DMS153 treated with DMSO at 0.1 percent for 48 hours (cell line): ENCODE results near the gene ORC3.
"Not testable (repeated sequence)": the region's sequence is repeated elsewhere in the genome, so short reads cannot be mapped to it uniquely, and the experiment has no call there.

Experiments used
- DNase-seq: peaks from one replicate; lab custom pipeline; 2025; ENCODE audit not compliant: unreplicated experiment; lab: John Stamatoyannopoulos, UW

ORC3 gene

DNA sequence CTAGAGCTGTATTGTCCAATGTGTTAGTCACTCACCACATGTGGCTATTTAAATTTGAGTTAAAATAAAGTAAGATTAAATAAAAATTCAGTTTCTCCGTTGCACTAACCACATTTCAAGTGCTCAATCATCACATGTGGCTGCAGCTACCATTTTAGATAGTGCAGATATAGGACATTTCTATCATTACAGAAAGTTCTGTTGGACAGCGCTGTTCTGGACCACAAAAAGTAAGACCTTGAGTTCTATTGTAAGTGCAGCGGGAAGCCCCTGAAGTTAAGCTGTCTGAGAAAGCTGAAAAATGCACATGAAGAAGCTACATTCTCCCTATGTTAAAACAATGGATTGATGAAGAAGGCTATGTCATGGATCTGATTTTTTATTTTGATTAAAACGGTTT lies 1.1 kb downstream of the ORC3 start:
- DNase-seq, result no peak

GRCh38 chr6:87600576-87600975 lies 10.6 kb downstream of the ORC3 start:
- no peak for DNase-seq

DNA sequence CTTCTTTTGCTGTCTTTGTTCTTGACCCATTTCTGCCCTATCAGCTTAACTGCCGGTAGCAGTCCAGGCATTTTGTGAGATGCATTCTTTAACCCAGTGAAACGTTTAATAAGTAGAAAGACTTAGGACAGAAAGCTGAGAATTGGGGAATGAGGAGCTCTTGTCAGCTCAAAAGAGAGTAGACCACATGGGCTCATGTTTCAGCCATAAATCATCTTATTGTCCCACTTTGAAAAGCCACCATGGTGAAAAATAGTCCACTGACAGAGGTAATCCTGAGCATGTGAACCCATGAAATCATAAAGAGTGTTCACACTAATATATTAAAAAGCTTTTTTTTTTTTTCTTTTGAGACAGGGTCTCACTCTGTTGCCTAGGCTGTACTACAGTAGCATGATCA lies 16.3 kb downstream of the ORC3 start:
- DNase-seq, result no peak

- no peak for DNase-seq
Measured at GRCh38 chr6:87608802-87609201, 18.9 kb downstream of the ORC3 start.

GRCh38 chr6:87613018-87613417 lies 23.1 kb downstream of the ORC3 start:
- DNase-seq, result not testable (repeated sequence)

DNA sequence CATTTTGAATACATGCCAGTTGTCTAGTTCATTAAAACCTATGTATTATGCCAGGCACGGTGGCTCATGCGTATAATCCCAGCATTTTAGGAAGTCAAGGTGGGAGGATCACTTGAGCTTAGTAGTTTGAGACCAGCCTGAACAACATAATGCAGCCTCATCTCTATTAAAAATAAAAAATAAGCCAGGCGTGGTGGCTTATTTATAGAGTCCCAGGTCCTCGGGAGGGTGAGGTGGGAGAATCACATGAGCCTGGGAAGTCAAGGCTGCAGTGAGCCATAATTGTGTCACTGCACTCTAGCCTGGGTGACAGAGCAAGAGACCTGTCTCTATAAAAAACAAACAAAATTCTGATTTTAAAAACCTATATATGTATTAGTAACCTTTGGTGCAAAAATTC lies 27.5 kb downstream of the ORC3 start:
- no peak for DNase-seq

GRCh38 chr6:87618531-87618930 lies 28.6 kb downstream of the ORC3 start:
- no peak for DNase-seq

GRCh38 chr6:87623248-87623647 lies 33.3 kb downstream of the ORC3 start:
- DNase-seq, result no peak

- no peak for DNase-seq
Measured at GRCh38 chr6:87628424-87628823, 38.5 kb downstream of the ORC3 start.

DNA sequence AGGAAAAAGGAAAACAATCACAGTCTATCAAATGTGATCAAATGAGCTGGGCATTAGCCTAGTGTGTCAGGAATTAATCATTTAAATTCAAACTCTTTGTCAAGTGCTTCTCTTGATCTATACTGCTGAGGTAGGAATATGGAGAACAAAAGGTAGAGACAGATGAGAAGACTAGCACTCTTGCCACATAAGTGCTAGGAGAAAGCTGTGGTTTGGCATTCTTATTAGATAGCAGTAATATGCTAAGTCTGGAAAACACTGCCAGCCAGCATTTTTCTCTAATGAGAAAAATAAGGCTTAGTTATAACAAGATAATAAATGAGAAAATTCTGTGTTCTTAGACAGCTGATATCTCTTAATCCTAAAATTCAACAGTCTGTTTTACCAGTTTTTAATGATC lies 38.9 kb downstream of the ORC3 start:
- no peak for DNase-seq

- DNase-seq, result no peak
Measured at GRCh38 chr6:87630746-87631145, 40.8 kb downstream of the ORC3 start.

DNA sequence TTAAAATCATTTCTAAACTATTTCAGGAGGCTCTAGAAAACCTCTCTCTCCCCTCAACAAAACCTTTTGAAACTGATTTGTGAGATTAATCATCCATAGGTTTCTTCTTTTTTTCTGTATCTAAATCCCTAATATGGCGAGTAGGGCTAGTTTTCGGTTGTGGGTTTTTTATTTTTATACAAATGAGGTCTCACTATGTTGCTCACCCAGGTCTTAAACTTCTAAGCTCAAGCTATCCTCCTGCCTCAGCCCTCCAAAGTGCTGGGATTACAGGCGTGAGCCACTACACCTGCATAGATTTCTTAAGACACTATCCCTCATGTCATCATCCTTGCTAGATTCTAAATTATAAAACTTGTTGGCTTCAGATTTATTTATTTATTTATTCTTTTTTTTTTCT lies 43.9 kb downstream of the ORC3 start:
- no peak for DNase-seq

- DNase-seq, result no peak
Measured at GRCh38 chr6:87636315-87636714, 46.4 kb downstream of the ORC3 start.

GRCh38 chr6:87637106-87637505 lies 47.2 kb downstream of the ORC3 start:
- no peak for DNase-seq

DNA sequence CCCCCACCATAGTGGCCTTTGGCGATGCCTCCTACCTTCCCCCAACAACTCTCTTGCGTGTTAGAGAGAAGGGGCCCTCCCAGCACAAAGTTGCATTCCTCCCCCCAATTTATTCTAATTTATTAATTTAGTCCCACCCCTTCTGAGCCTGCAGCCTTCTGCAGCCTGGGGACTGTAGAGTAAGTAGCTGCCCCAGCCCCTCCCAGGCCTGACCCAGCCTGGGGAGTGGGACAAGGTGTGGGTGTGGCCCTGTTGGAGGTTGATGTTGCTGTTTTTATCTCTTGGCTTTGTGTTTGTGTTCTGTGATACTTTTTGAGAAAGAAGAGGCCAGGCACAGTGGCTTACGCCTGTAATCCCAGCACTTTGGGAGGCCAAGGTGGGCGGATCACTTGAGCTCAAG lies 49.4 kb downstream of the ORC3 start:
- DNase-seq, result no peak

DNA sequence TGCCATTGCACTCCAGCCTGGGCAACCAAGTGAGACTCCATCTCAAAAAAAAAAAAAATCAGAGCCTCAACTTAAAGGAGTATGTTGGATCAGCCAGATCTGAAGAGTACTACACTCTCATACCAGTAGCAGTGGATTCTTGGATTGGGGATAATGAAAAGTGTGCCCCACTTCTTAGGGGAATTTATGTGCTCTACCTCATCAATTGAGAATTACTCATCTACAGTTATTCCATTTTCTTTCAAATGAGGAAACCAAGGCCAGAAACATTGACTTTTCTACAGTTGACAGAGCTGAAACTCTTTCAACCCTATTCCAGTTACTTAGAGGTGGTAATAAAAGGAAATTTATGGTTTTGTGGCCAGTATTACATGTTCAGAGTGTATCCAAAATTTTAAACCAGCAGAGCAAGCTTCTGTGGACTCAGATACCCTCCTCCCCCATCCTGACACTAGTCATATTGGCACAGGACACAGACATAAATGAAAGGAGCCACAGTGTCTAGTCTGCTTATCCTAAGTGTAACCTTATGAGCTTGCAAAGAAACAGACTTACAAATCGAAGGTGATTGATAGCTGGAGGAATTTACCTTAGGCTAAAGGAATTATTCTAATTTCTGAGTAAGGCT lies 51.2 kb downstream of the ORC3 start:
- DNase-seq, result no peak

- no peak for DNase-seq
Measured at GRCh38 chr6:87645080-87645479, 55.1 kb downstream of the ORC3 start.

- no peak for DNase-seq
Measured at GRCh38 chr6:87653074-87653962, 63.4 kb downstream of the ORC3 start.

GRCh38 chr6:87654122-87654521 lies 64.2 kb downstream of the ORC3 start:
- DNase-seq, result no peak

- no peak for DNase-seq
Measured at GRCh38 chr6:87654875-87655454, 65.0 kb downstream of the ORC3 start.

- no peak for DNase-seq
Measured at GRCh38 chr6:87655824-87656223, 65.9 kb downstream of the ORC3 start.

- DNase-seq, result no peak
Measured at GRCh38 chr6:87656857-87657256, 66.9 kb downstream of the ORC3 start.
